GM19468 (cell line): ENCODE results near the gene GMIP.

Experiments
- ATAC-seq: cut with Tn5 transposase; IDR thresholded peaks from one replicate; pipeline ENCODE4 v1.9.1; 2021; ENCODE audit warnings: mild to moderate bottlenecking, moderate library complexity, moderate number of reproducible peaks; ENCODE audit not compliant: unreplicated experiment; ENCODE audit errors: extremely low read depth

The GMIP gene

GRCh38 chr19:19579533-19580361 lies 63.7 kb downstream of the GMIP start:
- no peak for ATAC-seq
